Stimulated activated memory B cell treated with anti-CD40 and anti-IgM and Interleukin-4, amounts not matched to agents 10 μg/mL and 1 μg/mL and 100 μg/mL, for 72 hours (primary cell): ENCODE results near the gene ARHGEF10L.

ENCODE experiments used
- ATAC-seq: fragments of 150-1000 bp; cut with Tn5 transposase; 2 replicates; pipeline ENCODE4 v1.10.0; 2021
- H3K27ac Mint-ChIP-seq: one replicate; pipeline ENCODE4 v1.8.0; 2022; ENCODE audit warnings: mild to moderate bottlenecking, mixed read lengths
- H3K27me3 Mint-ChIP-seq: one replicate; pipeline ENCODE4 v1.8.0; 2022; ENCODE audit warnings: mixed read lengths
- H3K36me3 Mint-ChIP-seq: one replicate; pipeline ENCODE4 v1.8.0; 2022; ENCODE audit warnings: mixed read lengths
- H3K4me1 Mint-ChIP-seq: one replicate; pipeline ENCODE4 v1.8.0; 2022; ENCODE audit warnings: mixed read lengths
- H3K4me3 Mint-ChIP-seq: one replicate; pipeline ENCODE4 v1.8.0; 2022; ENCODE audit warnings: mild to moderate bottlenecking, moderate library complexity, mixed read lengths
- H3K9me3 Mint-ChIP-seq: one replicate; pipeline ENCODE4 v1.8.0; 2022; ENCODE audit warnings: mixed read lengths

The ARHGEF10L gene

DNA sequence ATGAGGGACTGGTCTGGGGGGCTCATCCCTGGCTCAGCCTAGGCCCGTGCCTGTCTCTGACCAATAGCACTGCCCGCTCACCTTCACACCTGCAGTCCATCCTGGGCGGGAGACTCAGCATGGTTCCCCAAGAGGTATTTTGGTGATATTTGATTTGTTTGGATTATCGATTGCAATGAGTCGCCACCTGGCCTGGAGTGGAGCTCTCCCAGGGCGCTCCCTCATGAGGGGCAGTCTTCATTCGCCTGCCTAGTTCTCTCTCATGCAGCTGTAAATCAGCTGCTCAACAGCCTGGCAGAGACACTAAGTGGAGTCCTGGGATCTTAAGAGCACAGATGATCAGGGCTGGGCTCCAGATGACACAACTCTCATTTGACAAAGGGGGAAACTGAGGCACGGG, 125.6 kb downstream of the ARHGEF10L start:
- Mint-ChIP-seq H3K27me3 (peaks cover 10% of the 10 kb centered on the region), H3K4me1 (no peaks in the 10 kb centered on the region), H3K4me3 (no peak overlapping the region), H3K36me3 (no peaks in the 10 kb centered on the region), H3K27ac (no peak overlapping the region), H3K9me3 (no peaks in the 10 kb centered on the region)
- no peak for ATAC-seq

DNA sequence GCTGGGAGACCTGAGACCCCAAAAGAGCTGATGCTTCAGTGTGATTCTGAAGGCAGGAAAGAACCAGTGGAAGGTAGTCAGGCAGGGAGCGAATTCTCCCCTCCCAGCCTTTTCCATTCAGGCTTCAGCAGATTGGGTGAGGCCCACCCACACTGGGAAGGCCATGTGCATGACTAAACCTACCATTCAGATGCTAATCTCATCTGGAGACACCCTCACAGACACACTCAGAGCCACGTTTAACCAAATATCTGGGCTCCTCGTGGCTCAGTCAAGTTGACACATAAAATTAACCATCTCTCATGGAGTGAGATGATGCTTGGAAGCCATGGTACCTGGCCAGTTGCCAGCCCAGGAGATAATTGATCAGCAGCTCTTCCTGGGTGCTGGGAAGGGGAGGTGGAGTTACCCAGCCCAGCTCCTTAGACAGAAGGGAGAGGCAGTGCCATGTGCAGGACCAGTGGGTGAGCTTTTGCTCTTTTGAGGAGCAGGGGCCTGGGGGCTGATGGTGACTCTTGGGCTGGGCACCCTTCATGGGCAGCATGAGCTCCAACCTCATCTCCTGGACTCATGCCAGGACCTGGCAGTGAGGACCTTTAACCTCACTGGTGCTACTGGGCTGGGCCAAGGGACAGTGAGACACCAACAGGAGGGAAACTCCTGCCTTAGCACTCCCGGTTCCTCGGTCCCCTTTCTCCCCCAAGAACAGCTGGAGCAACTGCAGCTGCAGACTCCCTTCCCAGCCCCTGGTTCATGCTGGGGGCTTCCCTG, 126.6 kb downstream of the ARHGEF10L start:
- Mint-ChIP-seq H3K9me3 (no peaks in the 10 kb centered on the region), H3K27me3 (peaks cover 10% of the 10 kb centered on the region), H3K27ac (no peak overlapping the region), H3K4me3 (no peak overlapping the region), H3K36me3 (no peaks in the 10 kb centered on the region), H3K4me1 (peaks cover 5% of the 10 kb centered on the region)
- ATAC-seq = no peak

DNA sequence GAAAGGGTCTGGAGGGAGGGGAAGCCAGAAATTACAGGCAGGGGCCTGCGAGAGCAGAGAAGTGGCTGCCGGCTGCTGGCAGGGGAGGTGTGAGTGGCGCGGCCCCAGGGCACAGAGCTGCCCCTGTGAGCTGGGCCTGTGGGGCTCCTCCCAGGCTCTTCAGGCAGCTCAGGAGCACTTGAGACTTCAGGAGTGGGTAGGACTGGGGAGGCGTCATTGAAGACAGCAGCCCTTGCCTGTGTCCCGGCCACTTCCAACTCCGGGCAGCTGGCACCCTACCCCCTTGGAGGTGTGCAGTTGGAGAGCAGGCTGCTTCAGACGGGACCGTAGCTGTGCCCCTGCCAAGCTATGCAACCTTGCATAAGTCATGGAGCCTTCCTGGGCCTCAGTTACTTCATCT, 128.1 kb downstream of the ARHGEF10L start:
- H3K27ac Mint-ChIP-seq = no peak overlapping the region
- no peak for ATAC-seq
- no peak overlapping the region for H3K4me3 Mint-ChIP-seq
- H3K27me3 Mint-ChIP-seq = no peaks in the 10 kb centered on the region
- H3K36me3 Mint-ChIP-seq = no peaks in the 10 kb centered on the region
- H3K4me1 Mint-ChIP-seq = peaks cover 20% of the 10 kb centered on the region
- no peaks in the 10 kb centered on the region for H3K9me3 Mint-ChIP-seq

DNA sequence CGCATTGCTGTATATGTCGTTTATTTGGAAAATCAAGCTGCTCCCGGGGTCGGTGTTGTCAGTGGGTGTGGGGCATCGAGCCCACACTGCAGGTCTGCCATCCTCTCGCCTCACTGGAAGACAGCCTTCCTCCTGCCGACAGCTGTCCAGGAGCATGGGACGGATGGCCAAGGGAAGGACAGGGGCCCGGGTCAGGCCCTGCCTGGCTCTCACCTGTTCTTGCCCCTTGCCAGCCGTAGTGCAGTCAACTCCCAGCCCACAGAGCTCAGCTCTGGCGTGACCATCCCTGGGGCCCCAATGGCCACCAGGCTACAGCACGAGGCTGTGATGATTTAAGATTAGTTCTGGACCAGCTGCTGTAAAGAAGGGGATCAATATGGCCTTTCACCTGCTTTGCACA, 128.7 kb downstream of the ARHGEF10L start:
- H3K4me1 Mint-ChIP-seq = peaks cover 23% of the 10 kb centered on the region
- no peak for ATAC-seq
- H3K27ac Mint-ChIP-seq = no peak overlapping the region
- H3K4me3 Mint-ChIP-seq = no peak overlapping the region
- no peaks in the 10 kb centered on the region for H3K9me3 Mint-ChIP-seq
- no peaks in the 10 kb centered on the region for H3K27me3 Mint-ChIP-seq
- no peaks in the 10 kb centered on the region for H3K36me3 Mint-ChIP-seq

DNA sequence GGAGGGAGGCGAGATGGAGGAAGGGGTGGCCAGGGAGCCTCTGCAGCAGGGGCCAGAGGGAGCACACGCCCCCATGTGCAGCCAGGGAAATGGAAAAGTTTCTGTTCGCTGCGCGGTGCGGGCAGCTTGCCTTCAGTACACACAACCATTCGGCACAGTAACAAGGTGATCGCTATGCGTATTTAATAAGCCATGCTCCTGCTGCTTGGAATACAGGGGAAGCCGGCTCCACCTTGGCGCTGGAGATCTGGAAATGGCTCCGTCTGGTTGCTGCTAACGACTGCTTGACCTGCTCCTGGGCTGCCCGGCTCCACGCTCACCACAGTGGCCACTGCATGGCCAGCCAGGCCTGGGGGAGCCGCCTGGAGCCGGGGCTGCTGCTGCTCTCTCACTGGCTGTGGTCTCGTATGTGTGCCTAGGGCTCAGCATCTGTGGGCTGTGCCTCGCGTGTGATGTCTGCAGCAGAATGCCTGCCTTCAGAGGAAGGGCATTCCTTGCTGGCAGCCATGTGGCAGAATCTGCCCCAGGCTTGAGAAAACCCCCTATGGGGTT, 129.2 kb downstream of the ARHGEF10L start:
- no peaks in the 10 kb centered on the region for H3K9me3 Mint-ChIP-seq
- no peak overlapping the region for H3K4me3 Mint-ChIP-seq
- ATAC-seq = no peak
- peaks cover 23% of the 10 kb centered on the region for H3K4me1 Mint-ChIP-seq
- H3K27me3 Mint-ChIP-seq = no peaks in the 10 kb centered on the region
- H3K36me3 Mint-ChIP-seq = no peaks in the 10 kb centered on the region
- no peak overlapping the region for H3K27ac Mint-ChIP-seq

DNA sequence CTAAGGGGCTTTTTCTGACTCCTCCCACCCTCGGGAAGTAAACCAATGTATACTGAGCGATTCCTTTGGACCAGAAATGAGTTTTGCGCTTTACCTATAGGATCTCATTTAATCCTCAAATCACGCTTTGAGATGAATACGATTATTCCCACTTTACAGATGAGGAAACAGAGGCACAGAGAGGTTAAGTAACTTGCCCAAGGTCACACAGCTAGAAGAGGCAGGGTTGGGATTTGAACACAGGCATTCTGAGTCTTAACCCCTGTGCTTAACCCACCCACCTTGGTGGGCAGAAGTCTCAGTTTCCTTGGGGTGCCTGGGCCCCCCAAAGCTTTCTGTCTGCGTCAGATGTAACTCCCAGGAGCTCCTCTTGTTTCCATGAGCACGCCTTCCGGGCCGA, 129.8 kb downstream of the ARHGEF10L start:
- Mint-ChIP-seq H3K27ac (no peak overlapping the region), H3K9me3 (no peaks in the 10 kb centered on the region), H3K27me3 (no peaks in the 10 kb centered on the region), H3K4me1 (peaks cover 23% of the 10 kb centered on the region), H3K4me3 (no peak overlapping the region), H3K36me3 (no peaks in the 10 kb centered on the region)
- no peak for ATAC-seq

DNA sequence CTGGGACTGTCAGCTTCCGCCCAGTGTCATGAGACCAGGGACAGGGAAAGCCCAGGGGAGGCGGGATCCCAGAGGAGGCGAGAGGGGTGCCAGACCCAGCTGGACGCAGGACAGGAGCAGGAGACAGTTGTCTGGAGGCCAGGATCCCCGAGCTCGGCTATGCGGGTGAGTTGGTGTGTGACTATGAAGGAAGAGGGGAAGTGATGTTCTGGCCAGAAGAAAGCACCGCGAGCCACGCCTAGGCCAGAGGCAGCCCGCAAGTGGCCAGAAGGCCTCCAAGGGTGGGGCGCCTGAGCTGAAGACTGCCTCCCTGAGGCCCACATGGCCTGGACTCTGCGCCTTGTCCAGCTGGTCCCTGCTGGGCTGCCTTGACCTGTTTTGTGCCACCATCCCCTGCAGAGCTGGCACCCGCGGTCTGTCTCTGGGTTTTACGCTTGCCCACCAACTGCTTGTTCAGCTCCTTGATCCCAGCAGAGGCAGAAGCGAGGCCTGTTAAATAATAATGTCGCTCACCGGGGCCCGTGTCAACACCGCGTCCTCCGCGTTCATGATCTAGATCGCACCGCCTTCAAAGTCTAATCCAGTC, 130.5 kb downstream of the ARHGEF10L start:
- H3K9me3 Mint-ChIP-seq = no peaks in the 10 kb centered on the region
- no peaks in the 10 kb centered on the region for H3K36me3 Mint-ChIP-seq
- no peak for ATAC-seq
- H3K4me3 Mint-ChIP-seq = no peak overlapping the region
- H3K27ac Mint-ChIP-seq = no peak overlapping the region
- H3K4me1 Mint-ChIP-seq = peaks cover 23% of the 10 kb centered on the region
- H3K27me3 Mint-ChIP-seq = no peaks in the 10 kb centered on the region

DNA sequence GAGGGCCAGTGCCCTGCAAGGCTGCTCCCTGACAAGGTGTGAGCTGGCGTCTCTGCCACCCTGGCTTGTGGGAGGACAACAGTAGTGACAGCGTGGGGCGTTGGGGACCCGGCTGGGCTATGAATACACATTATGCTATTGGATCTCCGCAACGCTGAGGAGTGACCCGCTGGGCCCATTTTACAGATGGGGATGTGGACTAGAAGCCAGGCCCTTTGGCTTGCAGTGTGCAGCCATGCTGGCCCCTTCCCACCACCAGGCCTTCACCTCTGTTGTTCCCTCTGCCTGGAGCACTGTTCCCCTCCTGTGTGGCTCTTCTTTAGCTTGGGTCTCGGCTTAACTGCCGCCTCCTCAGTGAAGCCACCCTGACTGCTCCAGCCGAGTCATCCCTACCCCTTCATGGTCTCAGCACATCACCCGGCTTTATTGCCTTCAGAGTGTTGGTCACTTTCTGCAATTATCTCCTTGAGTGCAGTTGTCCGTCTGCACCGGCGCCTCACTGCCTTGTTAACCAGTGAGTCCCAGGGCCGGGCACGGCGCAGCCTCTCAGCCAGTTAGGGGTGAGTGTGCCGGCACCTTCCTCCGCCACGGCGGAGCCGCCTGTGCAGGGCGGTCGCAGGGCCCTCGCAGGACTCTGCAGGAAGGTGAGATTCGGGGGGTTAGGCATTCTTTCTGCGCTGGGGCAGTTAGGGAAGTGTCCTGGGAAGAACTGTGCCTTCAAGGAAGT, 131.3 kb downstream of the ARHGEF10L start:
- peaks cover 30% of the 10 kb centered on the region for H3K4me1 Mint-ChIP-seq
- no peak overlapping the region for H3K27ac Mint-ChIP-seq
- no peak for ATAC-seq
- no peaks in the 10 kb centered on the region for H3K36me3 Mint-ChIP-seq
- H3K4me3 Mint-ChIP-seq = no peak overlapping the region
- peaks cover 6% of the 10 kb centered on the region for H3K9me3 Mint-ChIP-seq
- H3K27me3 Mint-ChIP-seq = no peaks in the 10 kb centered on the region

DNA sequence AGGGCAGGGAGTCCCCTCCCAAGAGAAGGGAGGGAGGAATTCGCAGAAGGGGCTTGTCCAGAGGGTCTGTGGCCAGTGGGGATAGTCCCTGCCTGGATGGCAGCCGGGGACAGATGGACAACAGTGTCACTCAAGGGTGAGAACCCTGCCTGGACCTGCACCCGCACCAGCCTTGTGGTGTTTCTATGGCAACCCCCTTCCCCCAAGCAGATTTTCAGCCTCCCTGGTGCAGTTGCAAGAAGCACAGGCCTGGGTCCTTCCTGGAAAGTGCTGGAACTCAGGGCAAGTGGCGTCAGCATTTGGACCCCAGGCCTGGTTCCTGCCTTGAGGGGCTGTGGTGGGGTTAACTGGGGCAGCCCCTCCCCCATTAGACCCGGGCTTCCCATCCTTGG, 131.8 kb downstream of the ARHGEF10L start:
- ATAC-seq = no peak
- no peaks in the 10 kb centered on the region for H3K27me3 Mint-ChIP-seq
- H3K9me3 Mint-ChIP-seq = peaks cover 10% of the 10 kb centered on the region
- H3K4me3 Mint-ChIP-seq = no peak overlapping the region
- peaks cover 32% of the 10 kb centered on the region for H3K4me1 Mint-ChIP-seq
- no peak overlapping the region for H3K27ac Mint-ChIP-seq
- H3K36me3 Mint-ChIP-seq = no peaks in the 10 kb centered on the region

DNA sequence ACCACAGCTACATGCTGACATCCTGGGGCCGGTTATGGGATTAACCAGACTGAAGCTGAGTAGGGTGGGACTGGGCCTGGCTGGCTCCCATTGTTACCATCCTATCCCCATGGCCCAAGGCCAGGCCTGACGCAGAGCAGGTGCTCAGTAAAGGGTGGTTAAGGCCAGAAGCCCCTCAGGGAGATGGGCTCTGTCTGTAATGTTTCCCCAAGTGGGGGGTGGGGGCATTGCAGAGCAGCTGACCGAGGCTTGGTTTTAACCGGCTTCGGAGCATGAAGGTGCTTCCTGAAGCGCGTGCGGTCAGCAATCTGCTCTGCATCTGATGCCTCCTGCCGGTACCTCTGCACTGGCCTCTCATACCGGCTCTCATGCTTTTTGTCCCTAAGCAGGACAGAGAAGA, 132.2 kb downstream of the ARHGEF10L start:
- Mint-ChIP-seq H3K4me3 (no peak overlapping the region), H3K36me3 (no peaks in the 10 kb centered on the region), H3K4me1 (peaks cover 32% of the 10 kb centered on the region), H3K27ac (no peak overlapping the region), H3K9me3 (peaks cover 10% of the 10 kb centered on the region), H3K27me3 (no peaks in the 10 kb centered on the region)
- peak; percentile 57 for ATAC-seq

DNA sequence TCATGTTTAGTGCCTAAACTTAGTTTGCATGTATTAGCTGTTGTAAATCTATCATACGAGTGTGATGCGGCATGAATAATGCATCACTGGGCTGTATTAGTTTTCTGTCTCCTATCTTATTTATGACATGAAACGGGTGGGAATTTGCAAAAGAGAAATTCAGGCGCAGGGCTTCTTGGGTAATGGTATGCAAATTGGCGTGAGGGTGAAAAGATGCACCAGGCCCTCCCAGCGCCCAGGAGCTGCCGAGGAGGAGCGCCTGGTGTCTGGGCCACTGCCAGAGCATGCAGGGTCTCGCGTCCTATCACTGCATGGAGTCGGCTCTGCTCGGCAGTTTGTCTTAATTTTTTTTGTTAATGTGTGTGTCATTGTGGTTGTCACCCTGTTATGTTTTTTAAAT, 132.7 kb downstream of the ARHGEF10L start:
- H3K9me3 Mint-ChIP-seq = peaks cover 10% of the 10 kb centered on the region
- H3K27ac Mint-ChIP-seq = no peak overlapping the region
- H3K4me1 Mint-ChIP-seq = peaks cover 32% of the 10 kb centered on the region
- H3K36me3 Mint-ChIP-seq = no peaks in the 10 kb centered on the region
- H3K27me3 Mint-ChIP-seq = no peaks in the 10 kb centered on the region
- peak overlapping the region; percentile 8 for H3K4me3 Mint-ChIP-seq
- no peak for ATAC-seq

DNA sequence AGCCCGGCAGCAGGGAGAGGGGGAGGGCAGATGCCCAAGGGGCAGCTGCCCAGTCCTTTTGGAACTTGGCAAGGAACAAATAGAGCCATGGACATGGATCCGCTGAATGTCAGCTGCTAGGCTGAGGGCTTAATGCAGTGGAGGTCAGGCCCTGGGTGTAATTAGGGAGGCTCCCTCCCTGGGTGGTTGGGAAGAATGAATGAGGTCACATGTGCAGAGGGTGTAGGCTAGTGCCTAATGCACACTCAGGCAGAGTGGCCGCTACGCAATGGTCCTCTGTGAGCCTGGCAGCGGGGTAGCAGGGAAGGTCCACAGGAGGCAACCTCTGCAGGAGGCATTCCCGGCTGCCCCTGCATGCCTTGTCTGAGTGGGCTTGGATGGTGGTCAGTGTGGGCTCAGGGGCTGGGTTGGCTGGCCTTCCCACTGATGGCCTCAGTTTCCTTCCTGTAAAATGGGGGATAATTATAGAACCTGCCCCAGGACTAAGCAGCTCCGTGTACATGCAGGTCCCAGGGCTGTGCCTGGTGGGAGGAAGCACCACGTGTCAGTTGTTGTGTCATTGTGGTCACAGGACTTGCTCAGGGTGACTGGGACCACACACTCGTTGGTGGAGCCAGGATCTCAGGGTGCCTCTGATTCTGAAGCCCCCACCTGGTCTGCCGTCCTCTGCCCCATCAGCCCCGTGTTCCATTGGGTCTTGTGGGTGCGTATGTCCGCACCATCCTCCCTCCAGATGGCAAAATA, 134.0 kb downstream of the ARHGEF10L start:
- H3K4me3 Mint-ChIP-seq = no peak overlapping the region
- H3K4me1 Mint-ChIP-seq = peaks cover 32% of the 10 kb centered on the region
- peaks cover 10% of the 10 kb centered on the region for H3K9me3 Mint-ChIP-seq
- no peaks in the 10 kb centered on the region for H3K36me3 Mint-ChIP-seq
- no peaks in the 10 kb centered on the region for H3K27me3 Mint-ChIP-seq
- no peak overlapping the region for H3K27ac Mint-ChIP-seq
- no peak for ATAC-seq

DNA sequence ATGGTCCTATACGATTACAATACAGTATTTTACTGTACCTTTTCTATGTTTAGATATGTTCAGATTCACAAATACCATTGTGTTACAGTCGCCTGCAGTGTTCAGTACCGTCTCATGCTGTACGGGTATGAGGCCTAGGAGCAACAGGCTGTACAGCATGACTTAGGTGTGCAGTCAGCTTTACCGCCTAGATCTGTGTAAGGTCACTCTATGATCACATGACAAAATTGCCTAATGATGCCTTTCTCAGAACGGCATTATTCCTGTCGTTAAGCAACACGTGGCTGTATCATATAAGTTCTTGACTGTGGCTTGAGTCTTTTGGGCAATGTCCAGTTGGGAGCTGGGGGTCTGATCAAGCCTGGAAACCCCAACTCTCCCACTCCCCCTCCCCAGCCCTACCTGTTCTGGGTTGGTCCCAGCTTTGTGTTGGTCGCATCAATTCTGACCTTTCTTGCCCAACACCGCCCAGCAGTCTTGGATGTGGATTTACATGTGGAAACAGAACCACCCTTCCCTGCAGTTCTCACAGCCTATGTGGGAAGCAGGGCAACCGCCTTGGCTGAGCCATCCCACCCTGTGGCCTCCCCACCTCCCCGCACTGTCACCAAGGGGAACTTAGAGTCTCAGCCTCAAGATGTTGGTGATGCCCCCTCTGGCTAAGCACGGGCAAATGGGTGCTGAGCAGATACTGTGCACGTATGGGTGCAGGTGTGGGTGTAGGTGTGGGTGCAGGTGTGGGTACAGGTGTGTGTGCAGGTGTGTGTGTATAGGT, 135.4 kb downstream of the ARHGEF10L start:
- H3K36me3 Mint-ChIP-seq = no peaks in the 10 kb centered on the region
- no peak for ATAC-seq
- H3K27me3 Mint-ChIP-seq = no peaks in the 10 kb centered on the region
- no peak overlapping the region for H3K27ac Mint-ChIP-seq
- H3K4me1 Mint-ChIP-seq = peaks cover 32% of the 10 kb centered on the region
- no peak overlapping the region for H3K4me3 Mint-ChIP-seq
- H3K9me3 Mint-ChIP-seq = peaks cover 10% of the 10 kb centered on the region

DNA sequence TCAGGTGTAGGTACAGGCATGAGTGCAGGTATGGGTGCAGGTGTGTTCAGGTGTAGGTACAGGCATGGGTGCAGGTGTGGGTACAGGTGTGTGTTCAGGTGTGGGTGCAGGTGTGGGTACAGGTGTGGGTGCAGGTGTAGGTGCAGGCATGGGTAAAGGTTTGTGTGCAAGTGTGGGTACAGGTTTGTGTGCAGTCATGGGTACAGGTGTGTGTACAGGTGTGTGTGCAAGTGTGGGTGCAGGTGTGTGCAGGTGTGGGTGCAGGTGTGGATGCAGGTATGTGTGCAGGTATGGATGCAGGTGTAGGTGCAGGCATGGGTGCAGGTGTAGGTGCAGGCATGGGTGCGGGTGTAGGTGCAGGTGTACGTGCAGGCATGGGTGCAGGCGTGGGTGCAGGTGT, 136.2 kb downstream of the ARHGEF10L start:
- H3K27me3 Mint-ChIP-seq = no peaks in the 10 kb centered on the region
- peaks cover 31% of the 10 kb centered on the region for H3K4me1 Mint-ChIP-seq

More for the DNA sequence above, 136.2 kb downstream of the ARHGEF10L start:
- no peak overlapping the region for H3K27ac Mint-ChIP-seq
- no peaks in the 10 kb centered on the region for H3K36me3 Mint-ChIP-seq
- ATAC-seq = no peak
- no peak overlapping the region for H3K4me3 Mint-ChIP-seq
- peaks cover 10% of the 10 kb centered on the region for H3K9me3 Mint-ChIP-seq
